Measurements from ENCODE around the gene ATP8B4. TPM values are rescaled to one million over a fixed set of nuclear protein-coding genes. Genes with fewer than 3 reads are reported as not detected.
A peak's percentile ranks its signal among the peaks of the same experiment; 100 is the strongest.

Gene ATP8B4
- total RNA-seq, 2 donors from 2014 or later: 16.8 to 16.9 TPM

DNA sequence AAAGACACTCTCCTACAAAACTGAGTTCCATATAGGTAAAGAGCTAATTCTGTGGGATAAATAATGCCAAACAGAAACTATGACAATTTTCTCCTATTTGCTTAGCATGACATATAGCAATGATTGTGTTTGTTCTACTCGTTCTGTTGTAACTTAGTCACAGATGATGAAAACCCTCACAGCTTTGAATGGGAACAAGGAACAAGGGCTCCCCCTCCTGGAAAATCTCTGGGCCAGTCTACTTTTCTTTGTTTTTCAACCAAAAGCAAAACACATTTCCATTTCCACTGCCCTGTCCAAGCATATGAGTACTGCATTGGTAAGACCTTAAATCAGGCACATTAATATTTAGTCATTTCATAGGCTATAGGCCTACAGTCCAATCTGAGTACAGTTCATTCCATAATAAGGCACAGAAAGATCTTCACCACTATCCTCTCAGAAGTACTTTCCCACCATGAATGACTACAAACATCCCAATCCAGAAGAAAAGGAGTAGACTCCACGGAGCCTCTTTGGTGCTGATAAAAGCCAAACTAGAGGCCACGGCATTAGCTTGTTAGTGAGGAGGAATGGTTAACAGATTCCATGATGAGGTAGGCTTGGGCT, 67.1 kb downstream of the ATP8B4 start:
- TF ChIP-seq, protein P1, sequence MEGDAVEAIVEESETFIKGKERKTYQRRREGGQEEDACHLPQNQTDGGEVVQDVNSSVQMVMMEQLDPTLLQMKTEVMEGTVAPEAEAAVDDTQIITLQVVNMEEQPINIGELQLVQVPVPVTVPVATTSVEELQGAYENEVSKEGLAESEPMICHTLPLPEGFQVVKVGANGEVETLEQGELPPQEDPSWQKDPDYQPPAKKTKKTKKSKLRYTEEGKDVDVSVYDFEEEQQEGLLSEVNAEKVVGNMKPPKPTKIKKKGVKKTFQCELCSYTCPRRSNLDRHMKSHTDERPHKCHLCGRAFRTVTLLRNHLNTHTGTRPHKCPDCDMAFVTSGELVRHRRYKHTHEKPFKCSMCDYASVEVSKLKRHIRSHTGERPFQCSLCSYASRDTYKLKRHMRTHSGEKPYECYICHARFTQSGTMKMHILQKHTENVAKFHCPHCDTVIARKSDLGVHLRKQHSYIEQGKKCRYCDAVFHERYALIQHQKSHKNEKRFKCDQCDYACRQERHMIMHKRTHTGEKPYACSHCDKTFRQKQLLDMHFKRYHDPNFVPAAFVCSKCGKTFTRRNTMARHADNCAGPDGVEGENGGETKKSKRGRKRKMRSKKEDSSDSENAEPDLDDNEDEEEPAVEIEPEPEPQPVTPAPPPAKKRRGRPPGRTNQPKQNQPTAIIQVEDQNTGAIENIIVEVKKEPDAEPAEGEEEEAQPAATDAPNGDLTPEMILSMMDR (IDR thresholded peaks at IDR 0.05): peak; percentile 51
- H3K4me3 ChIP-seq: no peak overlapping the region
- no peaks in the 10 kb centered on the region for H3K36me3 ChIP-seq
- DNase-seq (ENCODE audit: low spot score): no peak
- H3K27me3 ChIP-seq (replicated peaks; ENCODE audit: insufficient read depth): no peaks in the 10 kb centered on the region
- peak; percentile 46 for ATAC-seq (ENCODE audit: insufficient number of reproducible peaks, low FRiP score, low read depth)
- no peaks in the 10 kb centered on the region for H3K9me3 ChIP-seq
- H3K27ac ChIP-seq: no peak overlapping the region
- peaks cover 4 to 16% of the 10 kb centered on the region in 2 donors for H3K4me1 ChIP-seq (ENCODE audit: control insufficient read depth in 1 of 2, low read depth in 2 of 2)

DNA sequence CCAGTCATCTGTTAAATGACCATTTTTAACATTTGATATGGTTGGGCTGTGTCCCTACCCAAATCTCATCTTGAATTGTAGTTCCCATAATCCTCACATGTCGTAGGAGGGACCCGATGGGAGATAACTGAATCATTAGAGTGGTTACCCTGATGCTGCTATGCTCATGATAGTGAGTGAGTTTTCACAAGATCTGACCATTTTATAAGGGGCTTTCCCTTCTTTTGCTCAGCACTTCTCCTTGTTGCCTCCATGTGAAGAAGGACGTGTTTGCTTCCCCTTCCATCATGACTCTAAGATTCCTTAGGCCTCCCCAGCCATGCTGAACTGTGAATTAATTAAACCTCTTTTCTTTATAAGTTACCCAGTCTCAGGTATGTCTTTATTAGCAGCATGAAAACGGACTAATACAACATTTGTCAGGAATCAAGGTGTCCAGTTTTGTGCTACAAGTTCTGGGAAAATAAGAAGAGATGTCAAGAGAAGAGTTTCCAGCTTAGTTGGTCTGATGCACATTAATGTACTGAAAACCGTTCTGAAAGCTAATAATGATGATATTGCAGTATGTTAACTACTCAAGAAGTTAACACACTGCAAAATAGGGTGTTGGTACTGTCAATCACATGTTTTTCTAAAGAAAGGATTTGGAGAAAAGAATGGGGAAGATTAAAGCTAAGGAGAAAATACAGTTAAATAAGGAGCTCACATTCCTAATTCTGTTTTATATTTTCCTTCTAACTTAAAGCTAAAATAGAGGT, 67.9 kb downstream of the ATP8B4 start:
- no peak overlapping the region for H3K27ac ChIP-seq

DNA sequence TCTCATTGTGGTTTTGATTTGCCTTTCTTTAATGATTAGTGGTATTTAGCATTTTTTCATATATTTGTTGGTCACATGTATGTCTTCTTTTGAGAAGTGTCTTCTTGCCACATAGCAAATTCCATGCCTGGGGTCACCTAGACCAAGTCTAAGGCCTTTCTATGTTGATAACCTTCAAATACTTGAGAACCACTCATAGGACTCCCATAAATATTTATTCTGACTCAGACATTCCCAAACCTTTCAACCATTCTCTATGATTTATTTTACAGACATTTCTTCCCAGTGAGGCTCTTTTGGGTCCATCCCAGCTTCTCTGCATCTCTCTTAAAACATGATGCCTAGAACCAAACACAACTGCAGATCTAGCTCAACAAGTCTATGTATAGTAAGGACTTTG, 69.2 kb downstream of the ATP8B4 start:
- Histone ChIP-seq H3K4me3 (no peak overlapping the region), H3K4me1 (ENCODE audit: control insufficient read depth in 1 of 2, low read depth in 2 of 2) (peaks cover 4 to 8% of the 10 kb centered on the region in 2 donors), H3K9me3 (no peaks in the 10 kb centered on the region), H3K36me3 (no peaks in the 10 kb centered on the region), H3K27me3 (replicated peaks; ENCODE audit: insufficient read depth) (no peaks in the 10 kb centered on the region), H3K27ac (no peak overlapping the region)
- DNase-seq (ENCODE audit: low spot score): no peak
- ATAC-seq (ENCODE audit: insufficient number of reproducible peaks, low FRiP score, low read depth): no peak
- TF ChIP-seq, protein P1 (IDR thresholded peaks at IDR 0.05): no peak

More for the DNA sequence above, 67.9 kb downstream of the ATP8B4 start:
- H3K4me3 ChIP-seq: no peak overlapping the region
- H3K36me3 ChIP-seq: no peaks in the 10 kb centered on the region
- H3K4me1 ChIP-seq (ENCODE audit: control insufficient read depth in 1 of 2, low read depth in 2 of 2): peaks cover 4 to 16% of the 10 kb centered on the region in 2 donors
- DNase-seq (ENCODE audit: low spot score) (no peak), ATAC-seq (ENCODE audit: insufficient number of reproducible peaks, low FRiP score, low read depth) (no peak)
- H3K27me3 ChIP-seq (replicated peaks; ENCODE audit: insufficient read depth): no peaks in the 10 kb centered on the region
- TF ChIP-seq, protein P1 (IDR thresholded peaks at IDR 0.05): no peak
- H3K9me3 ChIP-seq: no peaks in the 10 kb centered on the region

DNA sequence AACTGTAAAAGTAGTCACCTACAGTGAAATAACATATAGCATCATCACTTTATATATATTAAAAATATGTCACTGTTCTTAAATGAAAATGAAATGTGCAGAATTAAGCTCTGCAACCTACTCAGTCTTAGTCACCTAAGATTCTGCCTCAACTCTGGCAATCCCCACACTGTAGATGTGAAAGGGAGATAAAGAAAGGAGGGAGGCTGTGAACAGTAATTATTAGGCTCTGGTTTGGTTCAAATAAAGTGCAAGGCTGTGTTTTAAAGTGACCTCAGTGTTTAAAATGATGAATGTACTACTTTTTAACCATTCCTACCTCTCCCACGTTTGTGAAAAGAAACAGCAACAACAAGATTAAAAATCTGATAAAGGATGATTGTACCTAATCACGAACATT, 72.2 kb downstream of the ATP8B4 start:
- no peak overlapping the region for H3K27ac ChIP-seq
- H3K4me3 ChIP-seq: no peak overlapping the region
- no peaks in the 10 kb centered on the region for H3K4me1 ChIP-seq (ENCODE audit: control insufficient read depth in 1 of 2, low read depth in 2 of 2)
- DNase-seq (ENCODE audit: low spot score) (no peak), ATAC-seq (ENCODE audit: insufficient number of reproducible peaks, low FRiP score, low read depth) (no peak)
- no peaks in the 10 kb centered on the region for H3K27me3 ChIP-seq (replicated peaks; ENCODE audit: insufficient read depth)
- peaks cover 6% of the 10 kb centered on the region for H3K9me3 ChIP-seq
- TF ChIP-seq, protein P1 (IDR thresholded peaks at IDR 0.05): no peak
- no peaks in the 10 kb centered on the region for H3K36me3 ChIP-seq

DNA sequence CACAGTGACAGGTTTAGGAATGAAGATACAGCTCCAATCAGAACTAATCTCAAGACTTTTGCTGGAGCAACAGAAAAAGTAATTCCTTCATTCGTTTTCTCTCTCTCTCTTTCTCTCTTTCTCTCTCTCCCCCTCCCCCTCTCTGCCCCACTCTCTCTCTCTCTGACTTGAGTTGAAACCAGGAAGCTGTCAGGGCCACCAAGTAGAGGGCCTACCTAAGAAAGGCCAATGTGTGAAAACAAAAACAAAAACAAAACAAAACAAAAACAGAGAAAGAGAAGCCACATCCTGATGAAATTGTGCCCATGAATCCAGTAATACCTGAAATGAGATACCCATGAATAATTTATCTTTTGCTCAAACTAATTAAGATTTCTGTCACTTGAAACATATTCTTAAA, 72.9 kb downstream of the ATP8B4 start:
- ATAC-seq (ENCODE audit: insufficient number of reproducible peaks, low FRiP score, low read depth): no peak

More for the DNA sequence above, 72.9 kb downstream of the ATP8B4 start:
- H3K27me3 ChIP-seq (replicated peaks; ENCODE audit: insufficient read depth): no peaks in the 10 kb centered on the region
- H3K27ac ChIP-seq: no peak overlapping the region
- peaks cover 6% of the 10 kb centered on the region for H3K9me3 ChIP-seq
- DNase-seq (ENCODE audit: low spot score): no peak
- no peaks in the 10 kb centered on the region for H3K4me1 ChIP-seq (ENCODE audit: control insufficient read depth in 1 of 2, low read depth in 2 of 2)
- no peak overlapping the region for H3K4me3 ChIP-seq
- TF ChIP-seq, protein P1 (IDR thresholded peaks at IDR 0.05): no peak
- H3K36me3 ChIP-seq: no peaks in the 10 kb centered on the region
